ENCODE data around the gene FZR1. TPM values are rescaled to one million over a fixed set of nuclear protein-coding genes. Genes with fewer than 3 reads are reported as not detected.

Gene FZR1
- total and polyA plus RNA-seq, 2 of the 8 experiments (the other 6 are each of a cell fraction or from before 2014, with no cell fraction given), result 21.6 to 35.5 TPM

- FAIRE-seq (no peak), DNase-seq (ENCODE audit: low read depth in 1 of 2, low spot score in 2 of 2) (no peak)
- Histone ChIP-seq H3K9ac (replicated peaks in 1 of 4; ENCODE audit: extremely low read depth in 1 of 4, low read depth in 3 of 4, low read length in 3 of 4) (no peak overlapping the region), H2BK5ac (ENCODE audit: low read depth, low read length) (no peak overlapping the region), H2AFZ (ENCODE audit: low read length) (no peak overlapping the region), H3K18ac (ENCODE audit: extremely low read depth, low read length) (no peak overlapping the region), H2BK15ac (ENCODE audit: low read length) (no peak overlapping the region), H4K91ac (replicated peaks; ENCODE audit: insufficient read length, low read length) (no peak overlapping the region), H2BK20ac (ENCODE audit: low read length) (no peak overlapping the region), H3K56ac (replicated peaks; ENCODE audit: insufficient read length, low read depth, low read length) (no peak overlapping the region), H4K8ac (ENCODE audit: extremely low read depth, insufficient read depth, low read length) (no peak overlapping the region), H2BK120ac (replicated peaks; ENCODE audit: low read depth, low read length) (no peak overlapping the region), H2AK5ac (ENCODE audit: low read depth, low read length) (no peak overlapping the region), H3K9me3 (ENCODE audit: insufficient read depth in 2 of 2, low read depth in 1 of 2, low read length in 1 of 2) (no peaks in the 10 kb centered on the region), H3K36me3 (ENCODE audit: control insufficient read depth in 2 of 4, insufficient read depth in 4 of 4, low read length in 3 of 4) (peaks cover 7 to 32% (median 20%) of the 10 kb centered on the region in 4 experiments; a peak in 7 of 8 replicates), H2BK12ac (ENCODE audit: low read depth, low read length) (no peak overlapping the region), H4K5ac (ENCODE audit: insufficient read length, low read depth, low read length) (no peak overlapping the region), H4K20me1 (replicated peaks in 1 of 2; ENCODE audit: control insufficient read depth in 1 of 2, insufficient read depth in 2 of 2, low read length in 2 of 2) (peaks cover 0 to 6% of the 10 kb centered on the region in 2 experiments), H3K4me3 (ENCODE audit: extremely low read depth in 1 of 4, insufficient read depth in 2 of 4, low read depth in 3 of 4, low read length in 4 of 4) (no peak overlapping the region), H3K79me2 (ENCODE audit: control insufficient read depth in 1 of 2, insufficient read depth in 2 of 2, low read length in 2 of 2) (no peaks in the 10 kb centered on the region), H3K4ac (replicated peaks; ENCODE audit: insufficient read length, low read depth, low read length) (no peak overlapping the region), H3K27ac (ENCODE audit: low read depth, low read length) (no peak overlapping the region), H3K23ac (ENCODE audit: insufficient read length) (no peak overlapping the region), H3K27me3 (replicated peaks in 1 of 4; ENCODE audit: control insufficient read depth in 3 of 4, extremely low read depth in 1 of 4, insufficient read depth in 3 of 4, low read length in 3 of 4) (no peaks in the 10 kb centered on the region), H3K79me1 (ENCODE audit: low read depth, low read length) (no peaks in the 10 kb centered on the region), H3K4me2 (ENCODE audit: insufficient read depth in 1 of 2, low read depth in 2 of 2, low read length in 2 of 2) (no peak overlapping the region), H3K23me2 (ENCODE audit: low read depth, low read length) (peaks cover 9% of the 10 kb centered on the region; the same call in 1 of the 2 replicates), H3K4me1 (replicated peaks in 1 of 4; ENCODE audit: control insufficient read depth in 3 of 4, insufficient read depth in 4 of 4, low read length in 3 of 4) (no peaks in the 10 kb centered on the region; a peak in 1 of 7 replicates), H3K14ac (ENCODE audit: insufficient read length) (no peak overlapping the region)
- POLR2A ChIA-PET (ENCODE audit: partially characterized antibody), result interaction anchor here (1.0 to 4.3 kb wide), 3 partner anchors 9 to 16 kb away, joined by 4 to 30 read pairs (median 5); partner anchors contain the start of gene TEKTIP1
- TF ChIP-seq TCF12 (IDR thresholded peaks at IDR 0.05; ENCODE audit: low read depth, low read length) (no peak), KDM5A (IDR thresholded peaks at IDR 0.05; ENCODE audit: low read length) (no peak), ATF2 (IDR thresholded peaks at IDR 0.05; ENCODE audit: low read length) (no peak), ASH2L (IDR thresholded peaks at IDR 0.05; ENCODE audit: low read length) (no peak), YY1 (IDR thresholded peaks at IDR 0.05; ENCODE audit: low read depth, low read length) (no peak), CEBPB (IDR thresholded peaks at IDR 0.05; ENCODE audit: low read depth, low read length) (no peak), NANOG (IDR thresholded peaks at IDR 0.05; ENCODE audit: insufficient read depth, low read depth, low read length, poor library complexity, severe bottlenecking) (no peak)
- 90 to 100% methylated on average over 5 to 20 of the region's 20 CpGs for WGBS, 2 experiments (ENCODE audit: extremely low coverage in 1 of 2, insufficient coverage in 1 of 2, insufficient read length in 1 of 2, insufficient replicate concordance in 2 of 2, low coverage in 1 of 2, low lambda C conversion rate in 2 of 2, missing lambda C conversion rate in 1 of 2)
- CTCF ChIA-PET (ENCODE audit: partially characterized antibody), result interaction anchor here (0.8 kb wide), 1 partner anchor 17 kb away, joined by 3 read pairs; no protein-coding TSS in a partner anchor
Measured at GRCh38 chr19:3528539-3529211, 22.6 kb downstream of the FZR1 start.
